GM12865 (cell line): Measurements from ENCODE around the gene SUGP2.

Experiments
- DNase-seq: peaks from one replicate; pipeline ENCODE4 v3.0.0; 2010; ENCODE audit warnings: low read depth
- H3K4me3 ChIP-seq: 2 replicates; pipeline ENCODE4 v1.5.1; 2011; ENCODE audit warnings: mild to moderate bottlenecking, low read depth, low read length, control low read depth
- TF ChIP-seq, protein P1 (sequence below): IDR thresholded peaks from 2 replicates; pipeline ENCODE4 v1.5.1; 2011; ENCODE audit warnings: low read length, control low read depth, low read depth, inconsistent platforms; ENCODE audit not compliant: insufficient read depth; ENCODE audit errors: missing control alignments

The SUGP2 gene

DNA sequence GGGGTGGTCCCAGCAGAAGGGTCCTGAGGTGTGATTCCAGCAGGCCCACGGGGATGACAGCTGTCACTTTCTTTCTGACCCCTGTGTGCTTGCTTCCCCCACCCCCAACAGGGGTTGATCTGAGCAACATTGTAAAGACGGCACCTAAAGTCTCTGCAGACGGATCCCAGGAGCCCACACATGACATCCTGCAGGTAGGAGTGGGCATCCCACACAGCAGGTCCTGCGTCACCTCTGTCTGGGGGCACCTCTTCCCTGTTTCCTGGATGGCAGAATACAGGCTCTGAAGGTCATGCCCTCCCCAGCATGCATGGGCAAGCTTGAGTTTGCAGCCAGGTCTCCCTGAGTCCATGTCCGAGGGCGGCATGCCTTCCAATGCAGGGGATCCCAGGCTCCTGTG, 10.6 kb upstream of the SUGP2 start:
- no peak overlapping the region for H3K4me3 ChIP-seq
- no peak for DNase-seq
- TF ChIP-seq, protein P1, sequence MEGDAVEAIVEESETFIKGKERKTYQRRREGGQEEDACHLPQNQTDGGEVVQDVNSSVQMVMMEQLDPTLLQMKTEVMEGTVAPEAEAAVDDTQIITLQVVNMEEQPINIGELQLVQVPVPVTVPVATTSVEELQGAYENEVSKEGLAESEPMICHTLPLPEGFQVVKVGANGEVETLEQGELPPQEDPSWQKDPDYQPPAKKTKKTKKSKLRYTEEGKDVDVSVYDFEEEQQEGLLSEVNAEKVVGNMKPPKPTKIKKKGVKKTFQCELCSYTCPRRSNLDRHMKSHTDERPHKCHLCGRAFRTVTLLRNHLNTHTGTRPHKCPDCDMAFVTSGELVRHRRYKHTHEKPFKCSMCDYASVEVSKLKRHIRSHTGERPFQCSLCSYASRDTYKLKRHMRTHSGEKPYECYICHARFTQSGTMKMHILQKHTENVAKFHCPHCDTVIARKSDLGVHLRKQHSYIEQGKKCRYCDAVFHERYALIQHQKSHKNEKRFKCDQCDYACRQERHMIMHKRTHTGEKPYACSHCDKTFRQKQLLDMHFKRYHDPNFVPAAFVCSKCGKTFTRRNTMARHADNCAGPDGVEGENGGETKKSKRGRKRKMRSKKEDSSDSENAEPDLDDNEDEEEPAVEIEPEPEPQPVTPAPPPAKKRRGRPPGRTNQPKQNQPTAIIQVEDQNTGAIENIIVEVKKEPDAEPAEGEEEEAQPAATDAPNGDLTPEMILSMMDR = no peak

DNA sequence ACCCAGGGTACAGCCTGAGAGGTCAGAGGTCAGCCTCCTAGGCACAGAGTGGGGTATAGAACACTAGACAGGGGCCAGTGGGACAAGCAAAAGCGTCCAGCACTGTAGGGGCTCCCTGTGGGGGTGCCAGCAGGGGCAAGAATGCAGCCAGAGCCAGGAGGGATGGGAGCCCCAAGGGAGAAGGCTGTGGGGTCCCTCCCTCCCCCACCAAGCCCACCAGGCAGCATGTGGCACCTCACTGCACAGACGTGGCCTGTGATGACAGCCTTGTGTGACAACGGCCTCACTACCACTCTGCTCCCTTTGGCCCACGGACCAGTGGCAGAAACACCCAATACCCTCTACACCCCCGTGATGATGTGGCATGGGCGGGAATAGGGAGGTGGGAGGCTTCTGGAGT, 10.2 kb upstream of the SUGP2 start:
- no peak overlapping the region for H3K4me3 ChIP-seq
- TF ChIP-seq, protein P1 = no peak
- no peak for DNase-seq

GRCh38 chr19:19042732-19043280, 9.5 kb upstream of the SUGP2 start:
- H3K4me3 ChIP-seq = no peak overlapping the region
- TF ChIP-seq, protein P1 = no peak
- no peak for DNase-seq

DNA sequence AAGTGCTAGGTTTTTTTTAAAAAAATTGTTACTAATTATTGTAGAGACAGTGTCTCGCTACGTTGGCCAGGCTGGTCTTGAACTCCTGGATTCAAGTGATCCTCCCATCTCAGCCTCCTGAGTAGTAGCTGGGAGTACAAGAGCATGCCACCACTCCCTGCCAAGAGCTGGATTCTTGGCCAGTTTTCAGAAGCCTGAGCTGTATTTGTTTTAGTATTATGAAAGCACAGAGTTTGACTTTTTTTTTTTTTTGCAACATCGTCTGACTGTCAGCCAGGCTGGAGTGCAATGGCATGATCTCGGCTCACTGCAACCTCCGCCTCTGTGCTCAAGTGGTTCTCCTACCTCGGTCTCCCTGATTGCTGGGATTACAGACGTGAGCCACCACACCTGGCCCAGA, 7.1 kb upstream of the SUGP2 start:
- no peak overlapping the region for H3K4me3 ChIP-seq
- TF ChIP-seq, protein P1 = no peak
- no peak for DNase-seq

- no peak overlapping the region for H3K4me3 ChIP-seq
- TF ChIP-seq, protein P1 = no peak
- peak; percentile 45 for DNase-seq
Measured at GRCh38 chr19:19039901-19040300, 6.6 kb upstream of the SUGP2 start.

DNA sequence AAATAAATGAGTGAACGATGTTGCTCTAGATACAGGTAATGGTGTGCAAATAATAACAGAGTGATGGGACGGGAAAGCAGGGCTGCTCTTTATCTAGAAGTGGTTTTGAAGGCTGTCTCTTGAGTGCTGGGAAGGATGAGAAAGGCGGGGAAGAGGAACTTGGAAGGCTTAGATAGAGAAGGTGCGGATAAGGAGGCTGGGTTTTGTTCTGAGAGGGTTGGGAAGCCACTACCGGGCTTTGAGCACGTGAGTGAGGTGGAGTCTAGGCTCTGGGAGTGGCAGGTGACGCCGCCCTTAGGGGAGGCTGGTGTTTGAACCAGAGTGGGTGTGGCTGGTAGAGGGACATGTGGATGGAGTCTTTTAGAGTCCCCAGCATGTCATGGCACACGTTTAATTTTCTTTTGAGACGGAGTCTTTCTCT, 897 bp upstream of the SUGP2 start:
- H3K4me3 ChIP-seq = peak overlapping the region; percentile 75
- TF ChIP-seq, protein P1 = no peak
- DNase-seq = peak; percentile 90

GRCh38 chr19:19033176-19033425, 216 bp downstream of the SUGP2 start:
- H3K4me3 ChIP-seq = peak overlapping the region; percentile 100
- DNase-seq = no peak
- TF ChIP-seq, protein P1 = no peak
